ENCODE data around the gene APOM.

APOM gene

GRCh38 chr6:31655349-31656237, at the start of gene APOM:
TSS of gene APOM (plus strand) at chr6:31655894. CDS start at chr6:31655967, 73 bp downstream.
- in situ Hi-C loops (cut with HindIII; ENCODE audit: low sequenced_read_pairs), result no loop called here
- H3K4me3 ChIP-seq (ENCODE audit: low read depth, low read length), result no peak within 1 kb of the TSS
- TF ChIP-seq CTCF (IDR thresholded peaks at IDR 0.05; ENCODE audit: low read depth, low read length, missing control alignments), result no peak
- no peak for DNase-seq (ENCODE audit: low read depth)

GRCh38 chr6:31607317-31607716, 48.4 kb upstream of the APOM start:
- DNase-seq (ENCODE audit: low read depth), result no peak
- no peak overlapping the region for H3K4me3 ChIP-seq (ENCODE audit: low read depth, low read length)
- in situ Hi-C loops (cut with HindIII; ENCODE audit: low sequenced_read_pairs), result no loop called here
- TF ChIP-seq CTCF (IDR thresholded peaks at IDR 0.05; ENCODE audit: low read depth, low read length, missing control alignments), result no peak

DNA sequence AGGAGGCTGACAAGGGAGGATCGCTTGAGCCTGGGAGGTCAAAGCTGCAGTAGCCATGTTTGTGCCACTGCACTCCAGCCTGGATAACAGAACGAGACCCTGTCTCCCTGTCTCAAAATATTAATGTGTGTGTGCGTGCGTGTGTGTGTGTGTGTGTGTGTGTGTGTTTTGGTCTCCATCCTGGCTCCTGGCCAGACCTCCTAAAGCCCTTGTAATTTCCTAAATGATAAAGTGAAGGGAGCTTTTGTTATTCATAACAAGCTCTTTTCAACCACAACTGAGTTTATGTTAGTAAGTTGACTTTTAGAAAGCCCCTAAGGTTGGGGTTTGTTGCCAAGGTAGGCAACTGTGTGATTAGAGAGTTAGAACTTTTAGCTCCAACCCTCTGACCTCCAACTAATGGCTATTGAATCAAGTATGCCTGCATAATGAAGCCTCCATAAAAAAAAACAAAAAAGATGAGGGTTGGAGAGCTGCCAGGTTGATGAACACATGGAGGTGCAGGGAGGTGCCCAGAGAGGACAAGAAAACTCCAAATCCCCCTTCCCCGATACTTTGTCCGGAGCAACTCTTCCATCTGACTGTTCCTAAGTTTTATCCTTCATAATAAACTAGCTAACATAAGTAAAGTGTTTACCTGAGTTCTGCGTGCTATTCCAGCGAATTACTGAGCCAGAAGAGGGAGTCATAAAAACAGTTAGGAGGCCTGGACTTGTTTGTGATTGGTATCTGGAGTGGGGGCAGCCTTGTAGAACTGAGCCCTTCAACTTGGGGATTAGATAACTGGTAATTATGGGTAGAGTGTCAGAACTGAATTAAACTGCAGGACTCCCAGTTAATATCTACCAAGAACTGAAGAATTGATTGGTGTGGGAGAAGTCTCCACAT, 45.9 kb upstream of the APOM start:
- DNase-seq (ENCODE audit: low read depth), result no peak
- in situ Hi-C loops (cut with HindIII; ENCODE audit: low sequenced_read_pairs), result no loop called here
- no peak overlapping the region for H3K4me3 ChIP-seq (ENCODE audit: low read depth, low read length)
- TF ChIP-seq CTCF (IDR thresholded peaks at IDR 0.05; ENCODE audit: low read depth, low read length, missing control alignments), result no peak

GRCh38 chr6:31610968-31611367, 44.7 kb upstream of the APOM start:
- no peak for DNase-seq (ENCODE audit: low read depth)
- no peak for TF ChIP-seq CTCF (IDR thresholded peaks at IDR 0.05; ENCODE audit: low read depth, low read length, missing control alignments)
- in situ Hi-C loops (cut with HindIII; ENCODE audit: low sequenced_read_pairs), result no loop called here
- no peak overlapping the region for H3K4me3 ChIP-seq (ENCODE audit: low read depth, low read length)

DNA sequence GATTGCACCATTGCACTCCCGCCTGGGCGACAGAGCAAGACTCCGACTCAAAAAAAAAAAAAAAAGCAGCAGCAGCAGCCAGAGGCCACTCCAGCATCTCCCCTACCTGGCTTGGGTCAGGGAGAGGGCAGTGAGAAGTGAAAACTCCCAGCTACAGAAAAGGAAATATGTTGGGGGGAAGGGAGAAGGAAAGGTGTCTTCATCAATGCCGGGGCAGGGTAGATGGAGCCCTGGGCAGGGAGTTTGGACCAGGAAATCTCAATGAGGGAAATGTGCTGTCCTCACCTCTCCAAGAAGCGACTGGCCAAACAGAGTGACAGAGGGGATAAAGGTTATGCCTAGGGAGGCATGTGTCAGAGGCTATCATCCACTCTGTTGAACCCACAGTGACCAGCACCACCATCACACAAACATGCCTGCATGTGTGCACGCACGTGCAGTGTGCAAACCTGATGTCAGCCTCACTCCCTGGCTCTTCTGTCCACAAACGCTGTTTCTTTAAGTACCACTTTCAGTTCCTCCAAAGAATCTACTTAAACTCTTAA, 41.5 kb upstream of the APOM start:
- no peak for TF ChIP-seq CTCF (IDR thresholded peaks at IDR 0.05; ENCODE audit: low read depth, low read length, missing control alignments)
- no peak for DNase-seq (ENCODE audit: low read depth)
- no peak overlapping the region for H3K4me3 ChIP-seq (ENCODE audit: low read depth, low read length)
- in situ Hi-C loops (cut with HindIII; ENCODE audit: low sequenced_read_pairs), result no loop called here
